Fibroblast of villous mesenchyme (primary cell): Measurements from ENCODE around the gene DNAH11. TPM values are rescaled to one million over a fixed set of nuclear protein-coding genes. Genes with fewer than 3 reads are reported as not detected.
A peak's percentile ranks its signal among the peaks of the same experiment; 100 is the strongest.

Source experiments
- DNase-seq: peaks from one replicate; pipeline ENCODE4 v3.0.0-alpha.2; 2010; ENCODE audit warnings: low read depth
- H3K4me3 ChIP-seq: 2 replicates; pipeline ENCODE4 v1.5.1; 2011; ENCODE audit warnings: low read depth, mild to moderate bottlenecking, low read length
- total RNA-seq: library from RNA; depleted of rRNA; stranded (reverse); fragments of >200 nt; gene quantifications from 2 replicates; pipeline ENCODE4 v1.2.3, GENCODE V29; 2012
- TF ChIP-seq, protein P1 (sequence below): IDR thresholded peaks from 2 replicates; pipeline ENCODE4 v1.5.1; 2012; ENCODE audit warnings: low read depth, mild to moderate bottlenecking, low read length; ENCODE audit not compliant: insufficient read depth

Gene DNAH11
- total RNA-seq, 1 donor = under 0.01 TPM

DNA sequence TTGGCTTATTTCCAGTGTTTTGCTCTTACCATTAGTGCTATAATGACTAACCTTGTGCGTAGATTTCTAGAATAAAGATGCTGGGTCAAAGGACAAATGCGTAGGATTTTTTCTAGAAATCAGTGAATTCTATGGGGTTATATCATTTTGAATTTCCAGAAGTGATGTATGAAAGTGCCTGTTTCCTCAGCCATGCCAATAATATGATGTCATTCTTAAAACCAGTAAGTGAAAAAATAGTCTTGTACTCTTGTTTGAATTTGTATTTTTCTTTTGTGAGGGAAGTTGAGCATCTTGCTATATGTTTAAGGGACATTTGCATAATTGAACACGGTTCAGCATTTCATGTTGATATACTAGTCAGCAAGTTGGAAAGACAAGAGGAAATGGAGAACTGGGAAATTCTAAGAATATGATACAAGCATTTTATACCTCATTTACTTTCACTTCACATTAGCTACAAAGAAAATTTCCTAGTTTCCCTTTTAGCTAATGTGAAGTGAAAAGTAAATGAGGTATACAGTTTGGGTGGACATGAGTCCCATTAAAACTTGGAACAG is 3.8 kb upstream of the DNAH11 start:
- H3K4me3 ChIP-seq = no peak overlapping the region
- TF ChIP-seq, protein P1, sequence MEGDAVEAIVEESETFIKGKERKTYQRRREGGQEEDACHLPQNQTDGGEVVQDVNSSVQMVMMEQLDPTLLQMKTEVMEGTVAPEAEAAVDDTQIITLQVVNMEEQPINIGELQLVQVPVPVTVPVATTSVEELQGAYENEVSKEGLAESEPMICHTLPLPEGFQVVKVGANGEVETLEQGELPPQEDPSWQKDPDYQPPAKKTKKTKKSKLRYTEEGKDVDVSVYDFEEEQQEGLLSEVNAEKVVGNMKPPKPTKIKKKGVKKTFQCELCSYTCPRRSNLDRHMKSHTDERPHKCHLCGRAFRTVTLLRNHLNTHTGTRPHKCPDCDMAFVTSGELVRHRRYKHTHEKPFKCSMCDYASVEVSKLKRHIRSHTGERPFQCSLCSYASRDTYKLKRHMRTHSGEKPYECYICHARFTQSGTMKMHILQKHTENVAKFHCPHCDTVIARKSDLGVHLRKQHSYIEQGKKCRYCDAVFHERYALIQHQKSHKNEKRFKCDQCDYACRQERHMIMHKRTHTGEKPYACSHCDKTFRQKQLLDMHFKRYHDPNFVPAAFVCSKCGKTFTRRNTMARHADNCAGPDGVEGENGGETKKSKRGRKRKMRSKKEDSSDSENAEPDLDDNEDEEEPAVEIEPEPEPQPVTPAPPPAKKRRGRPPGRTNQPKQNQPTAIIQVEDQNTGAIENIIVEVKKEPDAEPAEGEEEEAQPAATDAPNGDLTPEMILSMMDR = no peak
- DNase-seq = no peak

DNA sequence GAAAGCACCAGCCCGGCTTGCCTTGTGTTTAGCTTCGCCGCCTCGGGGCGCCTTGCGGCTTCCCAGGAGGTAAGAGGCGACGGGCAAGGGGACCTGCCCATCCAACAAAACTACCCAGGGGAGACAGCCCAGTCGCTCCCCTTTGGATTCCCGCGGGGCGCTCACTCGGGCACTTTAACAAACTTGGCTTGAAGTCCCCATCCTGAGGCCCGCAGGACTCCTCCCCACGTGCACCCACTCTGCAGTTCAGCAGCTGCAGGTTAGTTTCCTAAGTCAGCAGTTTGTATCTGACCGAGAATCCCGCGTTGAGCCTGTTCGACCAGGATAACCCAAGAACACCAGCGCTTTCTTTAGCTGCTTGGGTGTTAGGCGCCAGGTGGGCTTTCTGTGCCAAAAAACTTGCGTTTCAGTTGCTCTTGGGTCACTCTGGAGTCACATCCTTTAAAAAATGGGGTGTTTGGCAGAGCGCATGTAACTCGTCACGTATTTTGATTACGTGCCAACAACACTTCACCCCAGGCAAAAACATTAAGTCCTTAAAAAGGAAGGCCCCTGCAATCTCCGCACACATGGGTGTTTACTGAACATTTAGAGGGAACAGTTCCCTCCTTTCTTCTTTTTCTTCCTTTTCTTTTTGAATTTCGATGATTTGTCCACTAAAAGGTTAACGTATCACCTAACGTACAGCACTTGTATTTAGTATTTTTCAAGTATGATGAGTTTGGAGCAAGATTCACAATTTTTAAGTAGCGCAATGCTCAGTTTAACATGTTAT is 876 bp downstream of the DNAH11 start:
- DNase-seq = peak; percentile 2
- TF ChIP-seq, protein P1 = no peak
- H3K4me3 ChIP-seq = peak overlapping the region; percentile 50

GRCh38 chr7:21544303-21544656 is 1.4 kb downstream of the DNAH11 start:
- no peak overlapping the region for H3K4me3 ChIP-seq
- no peak for DNase-seq
- TF ChIP-seq, protein P1 = no peak

- DNase-seq = peak; percentile 22
These were observed 1.9 kb downstream of the DNAH11 start for GRCh38 chr7:21544715-21545114.

GRCh38 chr7:21547501-21547900 is 4.7 kb downstream of the DNAH11 start:
- DNase-seq = no peak
- TF ChIP-seq, protein P1 = no peak
- no peak overlapping the region for H3K4me3 ChIP-seq

More at GRCh38 chr7:21544715-21545114, 1.9 kb downstream of the DNAH11 start:
- TF ChIP-seq, protein P1 = no peak
- no peak overlapping the region for H3K4me3 ChIP-seq

GRCh38 chr7:21548491-21548890 is 5.7 kb downstream of the DNAH11 start:
- TF ChIP-seq, protein P1 = no peak
- no peak overlapping the region for H3K4me3 ChIP-seq
- no peak for DNase-seq
